CD4-positive, alpha-beta T cell treated with Interleukin-21 for 1 hour (primary cell): ENCODE results near the gene DHRS9.
"Not testable (repeated sequence)": the region's sequence is repeated elsewhere in the genome, so short reads cannot be mapped to it uniquely, and the experiment has no call there.

Experiments
- DNase-seq: peaks from one replicate; pipeline ENCODE4 v3.0.0-alpha.2; 2020

Gene DHRS9

DNA sequence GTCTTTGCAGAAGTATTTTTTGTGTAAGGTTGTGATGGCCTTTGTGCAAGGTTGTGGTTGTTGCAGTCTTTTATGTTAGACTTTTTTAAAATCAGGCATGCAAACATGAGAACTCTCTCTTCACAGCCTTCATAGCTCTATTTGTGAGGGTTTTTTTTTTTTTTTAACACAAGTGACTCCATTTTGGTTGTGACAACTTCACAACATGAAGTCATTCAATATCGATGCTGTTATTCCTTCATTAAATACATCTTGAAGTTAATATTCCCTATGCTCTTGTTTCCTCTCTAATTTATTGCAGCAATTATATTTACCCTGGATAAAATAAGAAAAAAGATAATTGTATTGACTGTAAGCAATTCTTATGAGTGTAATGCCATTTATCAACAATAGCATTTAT lies 35.5 kb downstream of the DHRS9 start:
- no peak for DNase-seq

GRCh38 chr2:169105476-169105875 lies 36.1 kb downstream of the DHRS9 start:
- DNase-seq = peak; percentile 28

DNA sequence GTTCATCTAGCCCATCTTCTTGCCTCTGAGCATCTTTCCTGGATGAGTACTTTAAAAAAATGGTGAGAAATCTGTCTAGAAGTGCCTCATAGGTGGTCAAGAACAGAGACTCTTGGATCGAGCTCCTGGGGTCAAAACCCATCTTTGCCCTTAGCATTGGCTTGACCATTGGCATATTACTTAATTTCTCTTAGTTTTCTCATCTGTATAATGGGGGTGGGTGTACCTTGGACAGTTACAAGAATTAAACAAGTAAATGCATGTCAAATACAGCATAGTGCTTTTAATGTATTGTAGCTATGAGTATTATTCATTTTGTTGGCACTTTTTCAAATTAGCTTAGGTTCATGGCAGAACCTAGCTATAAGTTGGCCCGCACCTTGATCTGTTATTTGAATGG lies 36.8 kb downstream of the DHRS9 start:
- DNase-seq = no peak

DNA sequence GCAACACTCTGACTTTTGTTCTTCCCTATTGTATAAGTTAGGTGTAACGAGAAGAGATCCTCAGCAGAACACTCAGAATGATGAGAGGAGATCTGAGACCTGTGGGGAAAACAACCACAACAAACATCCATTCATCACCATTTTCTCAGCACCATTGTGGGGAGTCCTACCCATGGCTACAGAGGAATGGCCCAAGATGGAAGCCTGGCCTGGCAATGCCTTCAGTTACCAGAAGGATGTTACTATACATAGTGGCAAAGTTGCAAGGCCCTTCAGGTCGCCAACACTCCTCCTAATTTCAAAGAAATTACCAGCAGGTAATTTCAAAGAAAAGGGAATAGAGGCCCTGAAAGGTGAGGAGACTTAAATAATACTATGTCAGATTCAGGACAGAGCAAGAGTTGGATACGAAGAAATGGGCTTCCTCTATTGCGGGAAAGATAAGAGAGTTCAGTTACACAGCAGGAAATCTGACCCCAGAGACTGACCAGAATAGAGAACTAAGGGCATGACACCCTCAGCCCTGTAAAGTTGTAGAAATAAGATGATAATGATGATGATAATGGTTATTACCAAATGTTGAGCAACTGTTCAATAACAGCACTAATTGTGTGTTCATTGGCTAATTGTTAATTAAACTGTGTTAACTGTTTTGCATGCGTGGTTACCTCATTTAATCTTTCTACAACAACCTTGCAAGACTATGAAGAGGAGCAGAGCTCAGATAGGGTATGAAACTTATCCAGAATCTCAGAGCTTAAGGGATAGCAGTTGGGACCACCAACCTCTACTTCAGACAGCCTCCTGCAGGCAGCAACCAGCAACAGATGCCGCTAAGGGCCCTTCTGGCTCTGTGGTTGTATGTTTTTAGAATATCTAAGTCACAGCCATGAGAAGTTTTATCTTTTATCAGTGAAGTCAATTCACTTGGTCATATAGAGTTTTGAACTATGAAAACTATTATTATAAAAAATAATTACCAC lies 37.5 kb downstream of the DHRS9 start:
- DNase-seq = no peak

- peak; percentile 65 for DNase-seq
Measured at GRCh38 chr2:169107645-169108044, 38.3 kb downstream of the DHRS9 start.

- no peak for DNase-seq
Measured at GRCh38 chr2:169108099-169108884, 38.9 kb downstream of the DHRS9 start.

- DNase-seq = peak; percentile 74
Measured at GRCh38 chr2:169109502-169110409, 40.4 kb downstream of the DHRS9 start.

DNA sequence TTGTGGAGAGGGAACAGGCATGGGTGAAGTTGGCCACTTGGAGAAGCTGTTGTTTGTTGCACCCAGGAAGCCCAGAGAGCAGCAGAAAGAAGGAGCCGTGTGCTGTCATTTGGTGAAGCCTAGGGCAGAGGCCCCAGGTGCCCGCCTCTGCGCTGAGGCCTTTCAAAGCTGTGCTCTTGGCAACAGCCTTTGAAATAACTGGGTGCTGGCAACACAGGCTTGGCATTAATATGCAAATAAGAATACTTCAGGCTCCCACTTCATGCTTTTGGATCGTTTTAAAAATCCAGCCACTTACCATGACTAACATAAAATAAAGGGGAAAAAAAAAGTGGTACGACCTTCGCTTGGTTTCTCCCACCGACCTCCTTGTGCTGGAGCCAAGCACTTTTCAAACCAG lies 41.1 kb downstream of the DHRS9 start:
- no peak for DNase-seq

DNA sequence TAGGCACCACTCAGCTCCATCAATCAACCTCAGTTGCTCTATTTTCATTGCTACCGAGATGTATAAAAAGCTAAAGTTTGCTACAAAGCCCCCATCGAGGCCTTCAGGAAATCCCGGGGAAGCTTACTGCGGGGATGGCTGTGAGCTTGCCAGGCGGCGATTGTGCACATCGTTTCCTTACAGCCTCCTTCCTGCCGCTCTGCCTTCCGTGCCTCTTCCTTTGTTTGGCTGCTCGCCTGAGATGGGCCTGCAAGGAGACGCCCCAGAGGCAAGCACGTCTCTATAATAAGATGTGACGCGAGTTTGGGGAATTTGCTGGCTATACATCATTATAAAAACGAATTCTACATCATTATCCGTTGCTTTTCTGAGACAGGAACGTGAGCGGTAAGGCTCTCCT lies 41.6 kb downstream of the DHRS9 start:
- DNase-seq = no peak

GRCh38 chr2:169112841-169113240 lies 43.5 kb downstream of the DHRS9 start:
- DNase-seq = no peak

DNA sequence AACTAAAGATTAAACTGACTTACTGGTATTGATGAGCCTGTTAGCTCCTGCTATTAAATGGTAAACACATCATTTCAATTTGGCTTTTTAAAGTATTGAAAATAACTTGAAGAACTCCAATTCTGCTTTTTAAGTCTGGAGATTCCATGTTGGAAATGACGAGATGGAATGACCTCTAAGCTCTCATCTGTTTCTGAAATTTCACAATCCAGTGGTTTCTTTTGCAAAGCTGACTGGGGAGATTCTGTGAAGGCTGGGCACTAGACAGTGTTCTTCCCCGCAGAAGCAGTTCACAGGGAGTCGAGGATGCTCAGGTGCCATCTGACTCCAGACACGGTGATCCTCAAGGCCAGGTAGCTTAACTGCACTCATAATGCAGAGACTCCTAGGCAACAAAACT lies 44.7 kb downstream of the DHRS9 start:
- DNase-seq = no peak

- no peak for DNase-seq
Measured at GRCh38 chr2:169116327-169116726, 47.0 kb downstream of the DHRS9 start.

GRCh38 chr2:169116993-169117392 lies 47.6 kb downstream of the DHRS9 start:
- no peak for DNase-seq

DNA sequence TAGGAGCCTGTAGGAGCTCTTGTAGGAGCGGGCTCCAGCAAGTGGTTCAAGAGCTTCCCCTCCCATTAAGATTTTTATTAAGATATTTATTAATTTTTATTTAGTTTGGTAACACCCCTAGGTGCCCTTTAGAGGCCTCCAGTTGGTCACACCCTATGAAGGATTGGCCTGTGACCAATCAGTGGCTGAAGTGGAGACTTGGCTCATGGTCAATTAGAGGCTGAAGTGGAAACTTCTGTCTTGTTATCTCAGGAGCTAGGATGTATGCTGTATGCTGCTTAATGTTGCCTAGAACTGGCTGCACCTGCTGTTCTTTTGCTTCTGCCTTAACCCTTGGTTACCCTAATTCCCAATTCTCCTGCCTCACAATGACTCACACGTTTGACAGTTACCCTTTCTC lies 48.7 kb downstream of the DHRS9 start:
- no peak for DNase-seq

DNA sequence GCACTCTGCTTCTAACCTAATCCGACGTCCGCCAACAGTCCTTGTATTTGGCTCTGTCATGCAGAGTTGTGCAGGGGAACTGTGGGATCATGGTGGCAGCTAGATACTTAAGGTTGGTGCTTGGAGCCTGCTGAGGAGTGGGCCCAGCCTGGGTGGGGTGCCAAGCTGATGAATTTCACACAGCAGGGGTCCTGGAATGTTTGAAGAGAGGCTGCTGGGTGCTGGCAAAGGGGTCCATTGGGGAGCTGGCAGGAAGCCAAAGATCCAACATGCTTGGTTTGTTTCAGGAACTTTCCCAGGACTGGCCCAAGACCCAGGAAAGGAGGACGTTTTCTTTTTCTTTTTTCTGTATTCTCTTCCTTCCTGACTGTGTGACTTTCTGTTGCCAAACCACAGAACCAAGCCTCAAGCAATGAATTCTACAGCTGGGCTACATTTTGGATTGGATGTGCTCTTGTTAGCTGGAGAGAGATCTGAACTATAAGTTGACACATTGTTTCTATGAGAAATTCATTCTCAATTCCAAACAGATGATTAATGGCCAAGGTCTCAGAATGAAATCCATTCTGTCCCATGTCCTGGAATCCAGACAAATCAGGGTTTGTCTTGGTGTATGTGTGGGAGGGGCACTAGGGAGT lies 49.9 kb downstream of the DHRS9 start:
- DNase-seq = no peak

- DNase-seq = no peak
Measured at GRCh38 chr2:169119851-169120250, 50.5 kb downstream of the DHRS9 start.

DNA sequence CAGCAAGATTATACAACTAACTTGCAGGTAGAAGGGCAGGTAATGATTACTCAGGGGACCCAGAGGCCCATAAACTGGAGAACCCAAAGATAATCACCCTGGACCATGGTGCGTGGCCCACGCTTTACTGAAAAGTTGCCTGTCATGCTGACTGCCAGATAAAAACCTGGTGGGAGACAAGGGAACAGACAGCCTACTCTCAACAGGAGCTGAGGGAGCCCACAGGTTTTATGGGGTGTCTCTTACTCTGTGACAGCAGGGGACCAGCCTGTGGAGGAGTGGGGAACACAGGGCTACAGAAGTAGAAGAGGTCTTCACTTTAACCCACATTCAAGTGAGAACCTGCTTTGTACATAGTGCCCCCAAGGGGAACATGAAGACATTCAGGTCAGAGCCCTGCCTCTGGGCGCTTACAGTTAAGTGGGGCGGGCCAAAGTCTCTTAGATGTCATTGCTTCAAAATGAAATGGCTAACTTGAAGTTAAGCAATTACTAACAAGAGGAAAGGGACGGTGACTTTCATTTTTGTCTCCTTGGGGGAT lies 60.4 kb downstream of the DHRS9 start:
- no peak for DNase-seq

DNA sequence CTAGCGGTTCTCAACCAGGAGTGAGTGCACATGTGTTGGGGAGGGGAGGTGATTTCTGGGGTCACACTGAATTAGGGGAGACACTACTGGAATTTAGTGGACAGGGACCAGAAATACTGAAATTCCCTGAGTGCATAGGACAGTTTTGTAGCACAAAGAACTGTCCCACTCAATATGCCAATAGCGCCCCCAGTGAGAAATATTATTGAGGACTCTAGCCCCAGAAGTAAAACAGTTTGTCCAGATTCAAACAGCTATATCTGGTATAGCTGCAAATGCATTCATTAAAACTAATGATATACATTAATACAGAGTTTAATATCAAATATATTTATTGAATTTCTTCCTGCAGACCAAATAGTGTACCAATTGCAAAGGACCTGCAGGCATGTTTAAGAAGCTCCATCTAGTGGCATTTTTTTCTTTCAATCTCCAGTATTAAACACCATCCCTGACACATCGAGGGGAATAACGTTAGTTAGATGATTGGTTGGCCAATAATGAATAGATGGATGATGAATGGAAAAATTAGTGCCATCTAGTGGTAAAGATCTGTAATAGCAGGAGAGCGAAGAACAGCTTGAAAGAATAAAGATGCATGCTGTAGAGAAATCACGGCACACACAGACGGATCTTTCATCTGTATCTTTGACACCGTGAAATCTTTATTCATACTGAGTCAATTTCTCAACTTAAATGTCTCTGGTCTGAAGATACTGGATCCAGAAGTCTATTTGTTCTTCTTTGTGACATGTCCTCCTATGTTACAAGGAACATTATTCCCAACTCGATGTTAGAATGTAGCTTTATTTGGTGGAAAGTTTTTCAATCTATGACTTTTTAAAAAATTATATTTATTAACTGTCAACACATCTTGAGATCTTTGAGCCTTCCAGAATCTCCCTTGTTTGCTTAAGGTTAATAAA lies 62.5 kb downstream of the DHRS9 start:
- DNase-seq = peak; percentile 65

GRCh38 chr2:169134272-169134671 lies 64.9 kb downstream of the DHRS9 start:
- DNase-seq = not testable (repeated sequence)

DNA sequence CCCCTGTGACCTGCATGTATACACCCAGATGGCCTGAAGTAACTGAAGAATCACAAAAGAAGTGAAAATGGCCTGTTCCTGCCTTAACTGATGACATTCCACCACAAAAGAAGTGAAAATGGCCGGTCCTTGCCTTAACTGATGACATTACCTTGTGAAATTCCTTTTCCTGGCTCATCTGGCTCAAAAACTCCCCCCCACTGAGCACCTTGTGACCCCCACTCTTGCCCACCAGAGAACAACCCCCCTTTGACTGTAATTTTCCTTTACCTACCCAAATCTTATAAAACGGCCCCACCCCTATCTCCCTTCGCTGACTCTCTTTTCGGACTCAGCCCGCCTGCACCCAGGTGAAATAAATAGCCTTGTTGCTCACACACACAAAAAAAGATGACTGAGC lies 67.1 kb downstream of the DHRS9 start:
- DNase-seq = not testable (repeated sequence)
